HL-60/S4 treated with phorbol 12-myristate 13-acetate at 8.2 ng/mL for 4 days and 3 days (cell line): ENCODE results near the gene MAGI2.
"Not testable (repeated sequence)": the region's sequence is repeated elsewhere in the genome, so short reads cannot be mapped to it uniquely, and the experiment has no call there.

ENCODE experiments used
- in situ Hi-C: fragments of 300-500 bp; cut with MboI; formaldehyde crosslinking; loops from 2 replicates; pipeline ENCODE4 v1.15.0; 2022; ENCODE audit warnings: low sequenced_read_pairs

Gene MAGI2

DNA sequence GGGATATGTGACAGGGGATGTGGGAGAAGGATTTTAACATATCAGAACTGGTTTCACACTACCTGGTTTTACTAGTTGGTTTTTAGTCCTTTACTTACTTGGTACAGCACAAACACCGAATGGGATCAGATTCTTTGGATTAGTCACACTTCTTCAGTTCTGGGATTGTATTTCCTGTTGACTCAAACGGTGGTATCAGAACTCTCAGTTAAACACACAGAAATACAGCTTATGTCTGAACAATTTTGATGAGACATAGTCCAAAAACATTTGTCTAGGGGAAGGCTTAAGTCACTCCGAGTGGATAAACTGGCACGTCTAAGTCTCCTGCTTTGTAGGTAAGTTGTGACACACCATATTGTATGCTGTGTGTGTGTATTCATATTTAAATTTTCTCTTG lies 1174.4 kb downstream of the MAGI2 start:
- in situ Hi-C loops: no loop called here

GRCh38 chr7:78267141-78267540 lies 1186.3 kb downstream of the MAGI2 start:
- in situ Hi-C loops: no loop called here

DNA sequence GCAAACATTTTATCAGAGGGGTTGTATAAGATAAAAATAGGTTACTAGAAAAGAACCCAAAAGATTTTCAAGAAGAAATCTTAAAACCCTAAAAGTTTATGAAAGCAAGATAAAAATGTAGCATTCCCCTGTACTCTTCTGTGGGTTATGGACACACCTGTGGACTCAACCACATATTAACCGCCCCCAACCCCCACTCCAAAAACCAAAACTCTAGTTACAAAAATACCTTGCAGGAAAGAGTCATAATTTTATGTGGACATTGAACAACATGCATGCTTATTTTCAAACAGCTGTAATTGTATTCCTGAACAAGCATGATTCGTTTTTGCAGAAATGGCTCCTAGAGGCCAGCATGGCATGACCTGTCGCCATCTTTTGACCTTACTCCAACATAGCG lies 1188.0 kb downstream of the MAGI2 start:
- in situ Hi-C loops: no loop called here

DNA sequence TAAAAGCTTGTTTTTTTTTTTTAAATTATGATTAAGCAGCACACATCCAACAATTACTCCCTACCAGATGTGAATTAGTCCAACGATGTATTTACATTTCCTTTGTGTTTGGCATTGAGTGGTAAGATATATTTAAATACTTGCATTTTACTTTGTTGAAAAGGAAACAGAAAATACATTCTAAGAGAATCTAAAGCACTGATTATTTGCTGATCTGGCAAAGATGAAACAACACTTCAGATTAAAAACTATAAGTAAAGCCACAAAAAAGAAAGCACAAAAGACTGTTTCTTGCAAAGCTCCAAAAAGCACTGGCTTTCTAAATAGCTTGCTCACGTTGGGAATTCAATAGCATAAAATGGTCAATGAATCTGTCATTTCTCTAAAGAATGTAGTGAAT lies 1188.4 kb downstream of the MAGI2 start:
- in situ Hi-C loops: no loop called here

DNA sequence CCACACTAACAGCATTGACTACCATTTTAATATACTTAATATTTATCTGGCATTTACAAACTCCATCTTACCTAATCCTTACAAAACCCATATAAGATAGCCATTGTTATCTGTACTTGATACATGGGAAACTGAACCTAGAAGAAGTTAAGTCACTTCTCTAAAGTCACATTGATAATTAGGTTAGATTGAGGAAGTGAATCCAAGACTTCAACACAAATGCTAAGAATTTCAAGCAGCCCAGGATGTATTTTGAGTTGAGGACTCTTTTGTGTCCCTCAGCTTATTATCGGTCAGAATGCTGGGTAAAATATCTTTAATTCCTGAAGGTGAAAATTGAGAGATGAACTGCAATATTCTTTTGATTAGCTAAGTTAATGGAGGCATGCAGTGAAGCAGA lies 1189.4 kb downstream of the MAGI2 start:
- in situ Hi-C loops: no loop called here

GRCh38 chr7:78261739-78262138 lies 1191.7 kb downstream of the MAGI2 start:
- in situ Hi-C loops: no loop called here

GRCh38 chr7:78261302-78261701 lies 1192.2 kb downstream of the MAGI2 start:
- in situ Hi-C loops: no loop called here

DNA sequence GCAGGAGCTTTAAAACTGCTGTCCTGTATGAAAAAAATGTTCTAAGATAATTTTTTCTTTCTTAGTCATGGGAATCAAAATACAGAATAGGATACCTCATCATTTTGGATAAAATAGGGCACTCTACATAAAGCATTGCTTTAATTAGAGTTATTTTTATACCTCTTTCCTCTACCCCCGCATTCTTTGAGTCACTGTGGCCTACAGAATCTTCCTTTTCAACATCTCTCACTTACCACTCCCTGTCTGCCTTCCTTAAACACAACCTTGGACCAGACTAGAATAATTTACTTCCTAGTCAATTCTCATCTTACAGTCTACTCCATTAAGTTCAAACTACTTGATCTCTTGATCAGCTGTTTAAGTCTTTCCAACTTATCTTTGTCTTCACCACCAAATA lies 1192.6 kb downstream of the MAGI2 start:
- in situ Hi-C loops: no loop called here

GRCh38 chr7:78254726-78255055 lies 1198.8 kb downstream of the MAGI2 start:
- in situ Hi-C loops: no loop called here

DNA sequence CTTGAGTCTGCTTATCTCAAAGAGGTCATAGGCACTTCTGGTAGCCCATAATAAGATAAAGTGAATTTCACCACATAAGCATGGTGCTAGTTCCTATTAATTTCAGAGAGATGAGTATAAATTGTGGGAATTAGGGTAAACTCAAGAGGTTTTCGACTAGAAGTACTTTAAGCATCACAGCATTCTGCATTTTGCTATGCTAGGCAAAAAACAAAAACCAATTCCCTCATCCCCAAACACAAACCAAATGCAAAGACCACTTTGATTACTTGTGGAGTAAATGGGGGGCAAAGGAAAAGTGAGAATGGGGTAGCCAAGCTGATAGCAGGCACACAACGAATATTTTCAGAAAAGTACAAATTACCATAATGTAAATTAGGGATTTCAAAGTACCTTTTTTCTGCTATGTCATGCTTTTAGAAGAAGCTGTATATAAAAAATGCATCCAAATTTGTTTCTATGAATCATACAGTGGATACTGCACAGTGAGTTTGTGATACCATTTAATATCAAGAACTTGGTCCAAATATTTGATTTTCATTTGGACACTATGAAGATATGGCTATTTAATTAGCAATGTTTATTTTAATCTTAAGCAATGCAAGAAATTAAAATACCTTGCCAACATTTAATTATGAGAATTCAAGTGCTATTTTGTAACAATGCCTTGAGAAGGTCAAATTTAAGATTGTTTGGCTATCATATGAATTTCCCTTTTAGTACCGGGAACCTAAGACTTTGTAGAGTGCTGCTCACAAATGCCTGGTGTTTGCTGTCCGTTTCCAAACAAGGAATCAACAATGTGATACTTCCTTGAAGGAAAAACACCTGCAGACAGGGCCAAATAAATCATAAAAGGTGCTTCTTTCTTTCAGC lies 1199.4 kb downstream of the MAGI2 start:
- in situ Hi-C loops: no loop called here

- in situ Hi-C loops: no loop called here
Observed at GRCh38 chr7:78248867-78249266, 1204.6 kb downstream of the MAGI2 start.

- in situ Hi-C loops: no loop called here
Observed at GRCh38 chr7:78247910-78248689, 1205.4 kb downstream of the MAGI2 start.

DNA sequence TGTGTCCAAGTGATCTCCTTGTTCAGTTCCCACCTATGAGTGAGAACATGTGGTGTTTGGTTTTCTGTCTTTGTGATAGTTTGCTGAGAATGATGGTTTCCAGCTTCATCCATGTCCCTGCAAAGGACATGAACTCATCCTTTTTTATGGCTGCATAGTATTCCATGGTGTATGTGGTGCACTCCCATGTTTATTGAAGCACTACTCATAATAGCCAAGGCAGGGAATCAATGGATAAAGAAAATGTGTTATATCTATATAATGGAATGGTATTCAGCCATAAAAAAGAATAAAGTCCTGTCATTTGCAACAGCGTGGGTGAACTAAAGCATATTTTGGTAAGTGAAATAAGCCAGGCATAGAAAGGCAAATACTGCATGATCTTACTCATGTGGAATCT lies 1213.3 kb downstream of the MAGI2 start:
- in situ Hi-C loops: not testable (repeated sequence)

DNA sequence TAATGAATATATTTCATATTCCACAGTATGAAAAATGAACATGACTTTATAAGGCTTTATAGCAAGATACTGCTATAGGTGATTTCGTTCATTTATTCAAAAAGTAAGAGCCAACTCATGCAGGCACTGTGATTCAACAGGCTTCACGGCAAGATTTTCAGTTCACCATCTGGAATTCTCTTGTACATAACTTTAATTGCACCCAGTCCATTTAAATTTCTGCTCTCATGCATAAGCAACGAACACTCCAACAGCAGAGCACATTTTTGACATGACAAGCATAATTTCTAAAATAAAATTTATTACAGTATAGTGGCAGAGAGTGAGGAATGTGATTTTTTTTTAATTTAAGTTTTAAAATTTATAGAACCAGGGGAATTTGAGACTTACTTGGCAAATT lies 1218.8 kb downstream of the MAGI2 start:
- in situ Hi-C loops: no loop called here

GRCh38 chr7:78232806-78233205 lies 1220.7 kb downstream of the MAGI2 start:
- in situ Hi-C loops: no loop called here

GRCh38 chr7:78226059-78226719 lies 1227.3 kb downstream of the MAGI2 start:
- in situ Hi-C loops: no loop called here

DNA sequence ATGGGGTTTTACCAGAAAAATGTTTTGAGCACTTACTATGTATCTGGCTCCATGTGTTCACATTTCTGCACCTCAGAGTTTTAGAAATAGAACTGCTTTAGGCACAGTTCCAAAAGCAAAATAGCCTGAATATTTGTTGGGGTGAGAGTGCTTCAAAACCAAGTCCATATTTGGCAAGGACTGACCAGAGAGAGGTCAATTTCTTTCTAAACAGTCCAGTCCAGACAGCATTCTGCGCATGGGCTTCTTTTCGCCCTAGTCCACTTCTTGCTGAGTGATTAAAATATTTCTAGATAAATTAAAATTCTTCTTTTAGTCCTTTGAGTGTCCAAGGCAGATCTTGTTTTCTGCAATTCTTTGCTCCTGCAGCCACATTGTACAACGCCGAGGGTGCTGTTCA lies 1227.9 kb downstream of the MAGI2 start:
- in situ Hi-C loops: no loop called here

DNA sequence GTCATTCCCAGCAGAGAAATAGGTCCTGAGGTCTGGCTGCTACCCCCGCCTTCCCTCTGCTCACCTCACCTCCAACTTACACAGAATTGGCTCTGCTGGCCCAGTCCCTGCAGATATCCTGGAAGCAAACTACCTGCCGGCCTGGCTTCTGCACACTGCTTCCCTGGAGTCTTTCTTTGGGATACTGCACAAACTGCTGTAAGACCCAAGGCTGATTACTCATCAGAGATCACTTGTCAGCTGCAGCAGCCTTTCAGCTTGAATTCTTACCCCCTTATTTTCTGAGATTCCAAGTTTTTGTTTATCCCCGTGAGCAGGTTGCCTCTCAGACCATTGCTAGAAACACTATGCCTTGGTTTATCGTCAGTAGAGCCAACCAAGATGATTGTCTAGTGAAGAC lies 1228.5 kb downstream of the MAGI2 start:
- in situ Hi-C loops: no loop called here

DNA sequence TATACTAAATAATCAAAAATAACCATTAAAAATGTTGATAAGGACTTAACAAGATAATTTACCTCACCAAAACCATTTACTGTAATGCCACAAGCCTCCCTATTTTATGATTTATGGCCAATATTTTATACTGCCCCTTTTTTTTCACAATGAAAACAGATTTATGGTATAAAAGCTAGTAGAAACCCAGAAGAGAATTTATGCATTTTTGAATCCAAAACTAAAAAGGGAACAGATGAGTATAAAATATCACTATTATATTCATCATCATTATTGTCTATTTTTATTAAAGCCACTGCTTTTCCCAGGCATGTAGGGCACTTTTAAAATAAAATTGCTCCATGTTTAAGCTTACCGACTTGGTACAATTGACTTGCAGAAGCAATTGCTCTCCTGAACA lies 1229.9 kb downstream of the MAGI2 start:
- in situ Hi-C loops: no loop called here

- in situ Hi-C loops: no loop called here
Observed at GRCh38 chr7:78222001-78222751, 1231.3 kb downstream of the MAGI2 start.

- in situ Hi-C loops: no loop called here
Observed at GRCh38 chr7:78220754-78221153, 1232.7 kb downstream of the MAGI2 start.
